HEK293T (cell line): ENCODE data around the gene PRDM15.

Experiments used
- ARNT ChIP-seq: fragments of 450-650 bp; IDR thresholded peaks from 2 replicates; pipeline ENCODE4 v1.6.1; 2017; ENCODE audit warnings: mild to moderate bottlenecking
- BHLHE40 ChIP-seq: fragments of 450-650 bp; IDR thresholded peaks from 2 replicates; pipeline ENCODE4 v1.6.1; 2016; ENCODE audit warnings: mild to moderate bottlenecking, moderate library complexity, borderline replicate concordance
- CTBP1 ChIP-seq: fragments of 450-650 bp; IDR thresholded peaks from 2 replicates; pipeline ENCODE4 v1.6.1; 2016; ENCODE audit warnings: borderline replicate concordance
- FOXA1 ChIP-seq: fragments of 450-650 bp; IDR thresholded peaks from 2 replicates; pipeline ENCODE4 v1.6.1; 2016; ENCODE audit warnings: mild to moderate bottlenecking
- FOXK2 ChIP-seq: fragments of 450-650 bp; IDR thresholded peaks from 2 replicates; pipeline ENCODE4 v1.6.1; 2016; ENCODE audit warnings: mild to moderate bottlenecking
- FOXM1 ChIP-seq: fragments of 450-650 bp; IDR thresholded peaks from 2 replicates; pipeline ENCODE4 v1.6.1; 2017; ENCODE audit warnings: mild to moderate bottlenecking, borderline replicate concordance
- HDGF ChIP-seq: fragments of 450-650 bp; IDR thresholded peaks from 2 replicates; pipeline ENCODE4 v1.6.1; 2017; ENCODE audit warnings: antibody characterized with exemption, borderline replicate concordance
- L3MBTL2 ChIP-seq: fragments of 450-650 bp; conservative IDR thresholded peaks from 2 replicates; pipeline ENCODE4 v1.6.1; 2016; ENCODE audit warnings: mild to moderate bottlenecking
- NFRKB ChIP-seq: fragments of 450-650 bp; IDR thresholded peaks from 2 replicates; pipeline ENCODE4 v1.6.1; 2016; ENCODE audit warnings: mild to moderate bottlenecking, moderate library complexity
- SUZ12 ChIP-seq: fragments of 450-650 bp; IDR thresholded peaks from 2 replicates; pipeline ENCODE4 v1.6.1; 2016; ENCODE audit warnings: mild to moderate bottlenecking
- TARDBP ChIP-seq: fragments of 450-650 bp; IDR thresholded peaks from 2 replicates; pipeline ENCODE4 v1.6.1; 2016
- ZNF384 ChIP-seq: fragments of 450-650 bp; IDR thresholded peaks from 2 replicates; pipeline ENCODE4 v1.6.1; 2016

DNA sequence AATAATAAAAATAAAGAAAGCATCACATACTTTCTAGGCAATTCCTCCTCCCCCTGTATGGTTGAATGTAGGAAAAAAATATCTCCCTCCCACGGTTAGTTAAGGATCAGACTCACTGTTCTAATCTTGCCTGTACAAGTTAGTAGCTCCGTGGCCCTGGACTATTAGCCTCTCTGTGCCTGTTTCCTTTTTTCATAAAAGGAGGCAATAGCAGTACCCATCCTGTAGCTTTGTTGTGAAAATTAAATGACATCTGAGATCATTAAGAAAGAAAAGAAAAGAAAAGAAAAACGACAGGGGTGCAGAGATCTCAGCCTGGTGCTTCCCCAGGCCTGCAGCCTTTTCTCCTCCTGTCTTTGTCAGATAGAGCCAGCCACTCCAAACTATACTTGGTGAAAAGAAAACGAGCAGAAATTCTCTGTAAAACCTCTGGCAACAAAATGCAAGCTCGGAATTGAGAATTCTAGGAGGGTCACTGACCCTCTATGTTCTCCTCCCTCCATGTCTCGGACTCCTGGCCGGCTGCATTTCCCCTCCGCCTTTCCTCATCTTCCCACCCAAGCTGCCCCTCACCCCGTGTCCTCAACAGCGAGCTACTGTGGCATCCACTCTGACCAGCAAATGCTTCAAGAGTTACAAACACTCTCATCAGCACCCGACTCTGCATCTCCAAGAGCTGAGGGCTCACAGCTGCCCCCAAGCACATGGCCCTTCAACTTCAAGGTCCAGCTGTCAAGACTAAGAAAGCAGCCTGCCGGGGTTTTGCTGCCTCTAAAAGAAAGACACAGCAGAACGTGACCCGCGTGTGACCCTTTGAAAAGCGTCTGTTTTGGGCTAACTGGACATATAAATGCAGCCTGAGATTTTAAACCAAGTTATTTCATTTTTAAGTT, 125.9 kb downstream of the PRDM15 start:
- TF ChIP-seq SUZ12 (no peak), FOXM1 (no peak), NFRKB (no peak), BHLHE40 (no peak), ARNT (no peak), CTBP1 (no peak), FOXA1 (no peak), TARDBP (no peak), FOXK2 (no peak), L3MBTL2 (no peak), ZNF384 (no peak), HDGF (no peak)
